Measurements from ENCODE around the gene NDUFS5.
A peak's percentile ranks its signal among the peaks of the same experiment; 100 is the strongest.
"Not testable (repeated sequence)": the region's sequence is repeated elsewhere in the genome, so short reads cannot be mapped to it uniquely, and the experiment has no call there.

NDUFS5 gene

DNA sequence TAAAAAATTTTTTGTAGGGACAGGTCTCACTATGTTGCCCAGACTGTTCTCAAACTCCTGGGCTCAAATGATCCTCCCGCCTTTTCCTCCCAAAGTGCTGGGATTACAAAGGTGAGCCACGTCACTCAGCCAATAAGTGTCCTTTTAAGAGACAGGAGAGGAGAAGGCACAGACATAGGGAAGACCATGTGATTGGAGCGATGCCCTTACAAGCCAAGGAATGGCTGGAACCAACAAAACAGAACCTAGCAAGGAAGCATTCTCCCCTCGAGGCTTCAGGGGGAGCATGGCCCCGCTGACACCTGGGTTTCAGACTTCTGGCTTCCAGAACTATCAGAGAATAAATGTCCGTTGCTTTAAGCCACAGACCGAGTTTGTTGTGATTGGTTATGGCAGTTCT is 37.0 kb downstream of the NDUFS5 start:
- DNase-seq = no peak
- intact Hi-C loops (cut with DNase I; ENCODE audit: low total_unique reads) = no loop called here
- no peak for TF ChIP-seq CTCF (IDR thresholded peaks at IDR 0.05)
- no peaks in the 10 kb centered on the region for H3K27me3 ChIP-seq
- no peak overlapping the region for H3K27ac ChIP-seq
- H3K4me1 ChIP-seq = no peaks in the 10 kb centered on the region
- H3K4me3 ChIP-seq = no peak overlapping the region
- no peaks in the 10 kb centered on the region for H3K9me3 ChIP-seq
- H3K36me3 ChIP-seq = no peaks in the 10 kb centered on the region

GRCh38 chr1:39063775-39064174 is 37.6 kb downstream of the NDUFS5 start:
- no peak for TF ChIP-seq CTCF (IDR thresholded peaks at IDR 0.05)
- no peaks in the 10 kb centered on the region for H3K4me1 ChIP-seq

DNA sequence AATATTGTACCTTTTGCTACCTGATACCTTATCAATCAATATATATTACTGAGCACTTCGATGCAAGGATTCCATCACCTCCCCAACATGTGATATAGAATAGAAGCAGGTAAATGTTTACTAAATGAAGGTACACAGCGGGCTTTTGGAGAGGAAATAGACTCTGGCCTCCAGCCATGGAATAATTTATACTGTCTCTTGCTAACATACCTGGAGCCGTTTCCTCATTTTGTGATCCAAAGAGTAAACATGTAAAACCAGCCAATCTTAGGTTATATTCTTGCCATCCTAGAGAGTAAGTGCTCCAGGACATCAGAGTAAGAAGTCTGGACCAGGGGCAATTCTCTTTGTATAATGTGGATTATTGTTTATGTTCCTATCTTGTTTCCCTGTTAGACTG is 39.4 kb downstream of the NDUFS5 start:
- Histone ChIP-seq H3K27me3 (no peaks in the 10 kb centered on the region), H3K9me3 (no peaks in the 10 kb centered on the region), H3K4me1 (no peaks in the 10 kb centered on the region), H3K36me3 (no peaks in the 10 kb centered on the region), H3K27ac (no peak overlapping the region), H3K4me3 (no peak overlapping the region)
- no peak for DNase-seq
- intact Hi-C loops (cut with DNase I; ENCODE audit: low total_unique reads) = no loop called here
- no peak for TF ChIP-seq CTCF (IDR thresholded peaks at IDR 0.05)

More at GRCh38 chr1:39063775-39064174, 37.6 kb downstream of the NDUFS5 start:
- DNase-seq = no peak
- Histone ChIP-seq H3K27ac (no peak overlapping the region), H3K27me3 (no peaks in the 10 kb centered on the region), H3K36me3 (no peaks in the 10 kb centered on the region), H3K4me3 (no peak overlapping the region), H3K9me3 (no peaks in the 10 kb centered on the region)
- intact Hi-C loops (cut with DNase I; ENCODE audit: low total_unique reads) = no loop called here

- H3K27me3 ChIP-seq; H3K4me1 ChIP-seq; H3K4me3 ChIP-seq; DNase-seq; H3K9me3 ChIP-seq; H3K36me3 ChIP-seq; H3K27ac ChIP-seq; intact Hi-C loops (cut with DNase I; ENCODE audit: low total_unique reads): not testable (repeated sequence)
Measured at GRCh38 chr1:39068227-39068626, 42.1 kb downstream of the NDUFS5 start.

- H3K4me1 ChIP-seq; H3K27ac ChIP-seq; DNase-seq; intact Hi-C loops (cut with DNase I; ENCODE audit: low total_unique reads); H3K36me3 ChIP-seq; H3K9me3 ChIP-seq; H3K4me3 ChIP-seq; H3K27me3 ChIP-seq: not testable (repeated sequence)
Measured at GRCh38 chr1:39071557-39071956, 45.4 kb downstream of the NDUFS5 start.

- no peaks in the 10 kb centered on the region for H3K36me3 ChIP-seq
- H3K27ac ChIP-seq = peak overlapping the region; percentile 11 to 38
- H3K27me3 ChIP-seq = peaks cover 0 to 6% of the 10 kb centered on the region in 2 donors
- TF ChIP-seq CTCF (IDR thresholded peaks at IDR 0.05) = no peak
- no peaks in the 10 kb centered on the region for H3K9me3 ChIP-seq
- DNase-seq = peak; percentile 79 to 89
- peaks cover 0 to 20% (median 14%) of the 10 kb centered on the region in 4 donors for H3K4me1 ChIP-seq
- H3K4me3 ChIP-seq = no peak overlapping the region
- intact Hi-C loops (cut with DNase I; ENCODE audit: low total_unique reads) = no loop called here
Measured at GRCh38 chr1:39076127-39076798, 50.1 kb downstream of the NDUFS5 start.

GRCh38 chr1:39076799-39077148 is 50.6 kb downstream of the NDUFS5 start:
- intact Hi-C loops (cut with DNase I; ENCODE audit: low total_unique reads) = no loop called here
- peak overlapping the region; percentile 10 to 38 for H3K27ac ChIP-seq

More at GRCh38 chr1:39076799-39077148, 50.6 kb downstream of the NDUFS5 start:
- TF ChIP-seq CTCF (IDR thresholded peaks at IDR 0.05) = peak in 1 of 2 experiments; percentile 21
- H3K9me3 ChIP-seq = no peaks in the 10 kb centered on the region
- peaks cover 0 to 8% of the 10 kb centered on the region in 2 donors for H3K27me3 ChIP-seq
- no peak for DNase-seq
- H3K4me3 ChIP-seq = no peak overlapping the region
- H3K4me1 ChIP-seq = peaks cover 0 to 25% (median 17%) of the 10 kb centered on the region in 4 donors
- H3K36me3 ChIP-seq = no peaks in the 10 kb centered on the region
